Ureter (tissue), 1 donor: ENCODE data around the gene KIF3B. TPM values are rescaled to one million over a fixed set of nuclear protein-coding genes. Genes with fewer than 3 reads are reported as not detected.
"Not testable (repeated sequence)": the region's sequence is repeated elsewhere in the genome, so short reads cannot be mapped to it uniquely, and the experiment has no call there.

ENCODE experiments used
- DNase-seq: peaks from one replicate; pipeline ENCODE4 v3.0.0-alpha.2; 2020; ENCODE audit warnings: low spot score
- total RNA-seq: library from RNA; stranded (reverse); gene quantifications from one replicate; pipeline ENCODE4 v1.2.4, GENCODE V29; 2023
- donor health status: DM: yes; HTN: yes; CAD: no.

Gene KIF3B
- total RNA-seq, 1 donor from 2014 or later = 35.4 TPM

- DNase-seq = no peak
Observed at GRCh38 chr20:32296412-32296811, 19.0 kb downstream of the KIF3B start.

GRCh38 chr20:32296819-32297420, 19.5 kb downstream of the KIF3B start:
- DNase-seq = no peak

GRCh38 chr20:32297439-32297838, 20.0 kb downstream of the KIF3B start:
- no peak for DNase-seq

DNA sequence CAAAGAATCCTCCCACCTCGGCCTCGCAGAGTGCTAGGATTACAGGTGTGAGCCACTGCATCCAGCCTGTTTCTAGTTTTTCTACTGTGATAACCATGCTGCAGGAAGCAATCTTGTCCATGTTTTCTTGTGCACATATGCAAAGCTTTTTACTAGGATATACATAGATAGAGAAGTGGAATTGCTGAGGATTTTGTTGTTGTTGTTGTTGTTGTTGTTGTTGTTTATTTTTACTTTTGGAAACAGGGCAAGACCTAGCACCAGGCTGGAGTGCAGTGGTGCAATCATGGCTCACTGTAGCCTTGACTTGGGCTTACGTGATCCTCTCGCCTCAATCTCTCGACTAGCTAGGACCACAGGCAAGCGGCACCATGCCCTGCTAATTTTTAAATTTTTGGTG, 23.2 kb downstream of the KIF3B start:
- DNase-seq = no peak

DNA sequence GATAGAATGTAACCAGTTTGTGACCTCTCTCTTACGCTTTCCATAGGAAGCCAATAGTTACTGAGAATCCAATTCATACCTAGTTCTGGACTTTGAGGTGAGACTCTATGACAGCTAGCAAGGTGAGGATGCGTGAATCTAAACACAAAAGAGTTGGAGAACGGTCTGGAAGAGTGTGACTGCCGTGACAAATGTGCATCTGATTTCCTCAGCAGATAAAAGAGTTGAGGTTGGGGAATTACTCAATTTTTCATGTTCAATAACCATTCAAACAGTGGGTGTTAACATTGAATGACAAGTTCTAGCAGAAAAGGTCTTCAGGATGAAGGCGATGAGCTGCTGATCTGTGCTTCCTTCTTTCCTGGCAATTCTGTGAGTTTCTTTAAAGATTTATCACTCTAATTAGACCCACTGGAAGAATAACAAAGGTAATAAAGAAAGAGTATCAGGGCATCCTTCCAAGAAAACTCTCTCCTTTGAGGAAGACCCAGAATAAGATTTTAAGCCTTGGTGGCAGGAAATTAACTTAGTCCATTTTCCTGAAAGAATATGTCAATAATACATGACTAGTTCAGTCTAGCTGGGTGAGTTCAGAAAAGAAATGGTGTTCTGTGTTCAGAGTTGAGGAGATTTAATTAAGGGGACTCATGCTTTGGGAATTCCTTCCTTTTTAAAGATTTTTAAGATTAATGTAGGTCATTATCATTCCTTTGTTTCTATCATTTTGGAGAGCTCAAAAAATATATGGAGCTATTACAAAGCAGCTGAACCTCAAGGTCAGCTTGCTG, 24.5 kb downstream of the KIF3B start:
- no peak for DNase-seq

- no peak for DNase-seq
Observed at GRCh38 chr20:32302507-32302872, 25.0 kb downstream of the KIF3B start.

DNA sequence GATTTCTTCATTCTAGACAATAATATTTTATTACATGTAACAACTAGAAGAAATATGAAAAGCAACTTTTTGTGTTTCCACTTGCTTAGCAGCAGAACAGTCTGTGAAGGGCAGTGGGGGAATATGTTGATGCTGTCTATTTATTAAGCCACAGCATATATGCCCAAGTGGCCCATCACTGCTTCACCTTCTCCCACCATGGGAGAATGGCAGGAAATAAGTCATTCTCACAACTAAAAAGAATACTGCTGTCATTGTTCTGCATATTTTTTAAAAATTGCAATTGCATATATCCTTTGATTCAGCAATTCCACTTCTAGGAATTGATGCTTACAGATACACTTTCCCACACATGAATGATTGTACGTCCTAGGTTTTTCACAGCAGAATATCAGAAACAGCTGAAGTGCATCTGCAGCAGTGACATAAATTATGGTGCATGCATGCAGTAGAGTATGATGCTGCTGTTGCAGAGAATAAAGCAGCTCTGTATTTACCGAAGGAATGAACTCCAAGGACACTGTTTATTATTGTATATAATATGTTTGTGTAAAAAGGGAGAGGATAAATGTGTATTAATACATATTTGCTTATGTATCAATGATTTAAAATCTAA, 26.8 kb downstream of the KIF3B start:
- DNase-seq = no peak

- DNase-seq = no peak
Observed at GRCh38 chr20:32312718-32313424, 35.4 kb downstream of the KIF3B start.

DNA sequence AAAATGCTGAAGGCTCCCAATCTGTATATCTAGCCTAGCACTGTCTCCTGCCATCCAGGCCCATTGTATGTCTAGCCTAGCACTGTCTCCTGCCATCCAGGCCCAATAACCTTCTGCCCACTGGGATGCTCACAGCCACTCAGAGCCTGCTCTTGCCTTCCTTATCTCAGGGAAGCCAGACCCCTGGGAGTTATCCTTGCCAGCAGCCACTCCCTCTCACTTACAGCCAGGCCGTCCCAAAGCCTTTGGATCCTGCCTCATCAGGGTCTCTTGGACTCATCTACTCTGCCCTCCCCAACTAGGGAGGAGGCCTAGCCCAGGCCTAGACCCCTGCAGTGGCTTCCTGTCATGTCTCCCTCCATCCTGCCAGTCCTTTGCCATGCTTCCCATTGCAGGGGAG, 37.3 kb downstream of the KIF3B start:
- DNase-seq = no peak

DNA sequence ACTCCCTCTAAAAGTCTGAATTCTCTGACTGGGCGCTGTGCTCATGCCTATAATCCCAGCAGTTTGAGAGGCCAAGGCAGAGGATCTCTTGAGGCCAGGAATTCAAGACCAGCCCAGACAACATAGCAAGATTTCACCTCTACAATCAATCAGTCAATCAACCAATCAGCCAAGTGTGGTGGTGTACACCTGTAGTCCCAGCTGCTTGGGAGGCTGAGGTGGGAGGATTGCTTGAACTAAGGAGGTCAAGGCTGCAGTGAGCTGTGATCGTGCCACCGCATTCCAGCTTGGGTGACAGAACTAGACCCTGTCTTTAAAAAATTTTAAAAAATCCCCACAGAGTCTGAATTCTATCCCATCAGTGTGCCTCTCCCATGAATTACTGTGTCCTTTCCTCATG, 37.9 kb downstream of the KIF3B start:
- no peak for DNase-seq

GRCh38 chr20:32315891-32316290, 38.4 kb downstream of the KIF3B start:
- DNase-seq = no peak

GRCh38 chr20:32316667-32317066, 39.2 kb downstream of the KIF3B start:
- no peak for DNase-seq

- DNase-seq = no peak
Observed at GRCh38 chr20:32319100-32319499, 41.6 kb downstream of the KIF3B start.

GRCh38 chr20:32320305-32320704, 42.9 kb downstream of the KIF3B start:
- no peak for DNase-seq

DNA sequence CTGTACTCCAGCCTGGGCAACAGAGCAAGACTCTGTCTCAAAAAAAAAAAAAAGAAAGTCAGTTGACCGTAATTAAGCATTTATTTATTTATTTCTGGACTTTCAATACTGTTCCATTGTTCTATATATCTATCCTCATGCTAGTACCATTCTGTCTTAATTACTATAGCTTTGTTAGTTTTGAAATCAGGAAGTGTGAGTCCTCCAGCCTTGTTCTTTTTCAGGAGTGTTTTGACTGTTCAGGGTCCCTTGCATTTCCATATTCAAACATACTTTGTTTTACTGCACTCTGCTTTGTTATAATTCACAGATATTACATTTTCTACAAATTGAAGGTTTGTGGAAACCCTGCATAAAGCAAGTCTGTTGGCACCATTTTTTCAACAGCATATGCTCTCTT, 43.9 kb downstream of the KIF3B start:
- no peak for DNase-seq

DNA sequence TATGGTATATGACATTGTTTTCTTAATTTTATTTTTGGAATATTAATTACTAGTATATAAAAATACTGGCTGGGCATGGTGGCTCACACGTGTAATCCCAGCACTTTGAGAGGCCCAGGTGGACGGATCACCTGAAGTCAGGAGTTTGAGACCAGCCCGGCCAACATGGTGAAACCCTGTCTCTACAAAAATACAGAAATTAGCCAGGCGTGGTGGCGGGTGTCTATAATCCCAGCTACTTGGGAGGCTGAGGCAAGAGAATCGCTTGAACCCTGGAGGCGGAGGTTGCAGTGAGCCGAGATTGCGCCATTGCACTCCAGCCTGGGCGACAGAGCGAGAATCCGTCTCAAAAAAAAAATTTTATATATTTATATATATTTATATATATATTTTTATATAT, 44.8 kb downstream of the KIF3B start:
- not testable (repeated sequence) for DNase-seq

GRCh38 chr20:32323761-32324160, 46.3 kb downstream of the KIF3B start:
- not testable (repeated sequence) for DNase-seq

- no peak for DNase-seq
Observed at GRCh38 chr20:32325706-32326503, 48.5 kb downstream of the KIF3B start.

DNA sequence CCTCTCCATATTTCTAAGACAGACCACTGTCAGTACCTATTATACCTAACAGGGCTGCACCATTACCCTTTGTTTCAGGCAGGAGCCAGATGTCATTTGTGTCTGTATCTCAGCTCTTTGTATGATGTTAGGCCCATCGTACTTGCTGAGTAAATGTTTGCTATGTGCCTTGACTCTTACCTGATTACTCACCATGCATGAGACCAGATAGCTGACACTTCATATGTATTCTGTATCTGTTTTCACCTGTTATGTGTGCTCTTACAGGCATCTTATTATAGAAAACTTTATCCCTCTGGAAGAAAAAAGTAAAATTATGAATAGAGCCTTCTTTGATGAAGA, 49.0 kb downstream of the KIF3B start:
- DNase-seq = no peak

- DNase-seq = no peak
Observed at GRCh38 chr20:32327087-32327681, 49.7 kb downstream of the KIF3B start.

DNA sequence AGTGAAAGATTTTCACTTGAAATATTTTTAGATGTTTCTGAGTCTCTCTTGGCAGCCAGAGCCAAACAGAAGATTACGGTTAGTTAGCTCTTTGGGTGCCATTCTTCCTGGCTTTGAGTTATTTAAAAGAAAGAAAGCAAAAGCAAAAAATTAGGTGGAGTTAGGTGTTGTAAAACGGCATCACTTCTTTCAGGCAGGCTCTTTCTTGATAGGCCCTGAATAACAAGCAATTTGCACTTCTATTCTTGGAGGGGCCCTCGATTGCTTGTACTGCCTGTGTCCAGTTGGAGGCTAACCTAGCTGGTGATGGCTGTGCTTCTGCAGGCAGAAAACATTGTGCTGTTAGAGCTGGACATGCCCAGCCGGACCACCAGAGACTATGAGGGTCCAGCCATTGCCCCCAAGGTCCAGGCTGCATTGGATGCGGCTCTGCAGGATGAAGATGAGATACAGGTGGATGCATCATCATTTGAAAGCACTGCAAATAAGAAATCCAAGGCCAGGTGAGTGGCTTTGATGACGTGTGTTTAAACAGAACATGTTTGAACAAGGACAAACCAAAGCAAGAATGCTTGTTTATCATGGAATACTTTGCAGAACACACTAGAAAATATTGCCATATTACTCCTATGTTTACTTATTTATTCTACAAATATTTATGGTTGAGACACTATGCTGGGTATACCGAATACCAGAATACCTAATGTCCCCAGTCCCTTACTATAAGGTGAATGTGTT, 52.5 kb downstream of the KIF3B start:
- DNase-seq = no peak
